RWPE2 (cell line): ENCODE data around the gene PDAP1.
"Not testable (repeated sequence)": the region's sequence is repeated elsewhere in the genome, so short reads cannot be mapped to it uniquely, and the experiment has no call there.

Source experiments
- ATAC-seq: fragments of 200-7000 bp; cut with Tn5 transposase; 3 replicates; pipeline ENCODE4 v1.9.1; 2021; ENCODE audit warnings: low read depth
- DNase-seq: peaks from one replicate; pipeline ENCODE4 v3.0.0-alpha.2; 2020; ENCODE audit warnings: low spot score
- H3K27ac ChIP-seq: fragments of 450-650 bp; 2 replicates; pipeline ENCODE4 v1.5.1; 2017; ENCODE audit warnings: mild to moderate bottlenecking; ENCODE audit not compliant: poor library complexity, severe bottlenecking
- H3K27me3 ChIP-seq: fragments of 250-450 bp; sonication (Bioruptor Pico); 2 replicates; pipeline ENCODE4 v1.5.1; 2021; ENCODE audit warnings: mild to moderate bottlenecking, moderate library complexity; ENCODE audit not compliant: insufficient read depth, poor library complexity, severe bottlenecking
- H3K36me3 ChIP-seq: fragments of 250-450 bp; sonication (Bioruptor Pico); 2 replicates; pipeline ENCODE4 v1.5.1; 2020; ENCODE audit warnings: low read depth, mild to moderate bottlenecking, moderate library complexity
- H3K4me1 ChIP-seq: fragments of 250-450 bp; sonication (Bioruptor Pico); 2 replicates; pipeline ENCODE4 v1.5.1; 2021; ENCODE audit warnings: mild to moderate bottlenecking, moderate library complexity; ENCODE audit not compliant: insufficient read depth, poor library complexity, severe bottlenecking
- H3K4me3 ChIP-seq: fragments of 250-450 bp; sonication (Bioruptor Pico); 2 replicates; pipeline ENCODE4 v1.5.1; 2021; ENCODE audit warnings: mild to moderate bottlenecking, moderate library complexity; ENCODE audit not compliant: severe bottlenecking
- H3K9me3 ChIP-seq: fragments of 250-450 bp; sonication (Bioruptor Pico); 2 replicates; pipeline ENCODE4 v1.5.1; 2021; ENCODE audit warnings: mild to moderate bottlenecking, moderate library complexity; ENCODE audit not compliant: severe bottlenecking
- CTCF ChIP-seq: fragments of 450-650 bp; IDR thresholded peaks from one replicate; pipeline ENCODE4 v1.5.1; 2017; ENCODE audit warnings: mild to moderate bottlenecking, moderate library complexity; ENCODE audit not compliant: poor library complexity, severe bottlenecking

The PDAP1 gene

DNA sequence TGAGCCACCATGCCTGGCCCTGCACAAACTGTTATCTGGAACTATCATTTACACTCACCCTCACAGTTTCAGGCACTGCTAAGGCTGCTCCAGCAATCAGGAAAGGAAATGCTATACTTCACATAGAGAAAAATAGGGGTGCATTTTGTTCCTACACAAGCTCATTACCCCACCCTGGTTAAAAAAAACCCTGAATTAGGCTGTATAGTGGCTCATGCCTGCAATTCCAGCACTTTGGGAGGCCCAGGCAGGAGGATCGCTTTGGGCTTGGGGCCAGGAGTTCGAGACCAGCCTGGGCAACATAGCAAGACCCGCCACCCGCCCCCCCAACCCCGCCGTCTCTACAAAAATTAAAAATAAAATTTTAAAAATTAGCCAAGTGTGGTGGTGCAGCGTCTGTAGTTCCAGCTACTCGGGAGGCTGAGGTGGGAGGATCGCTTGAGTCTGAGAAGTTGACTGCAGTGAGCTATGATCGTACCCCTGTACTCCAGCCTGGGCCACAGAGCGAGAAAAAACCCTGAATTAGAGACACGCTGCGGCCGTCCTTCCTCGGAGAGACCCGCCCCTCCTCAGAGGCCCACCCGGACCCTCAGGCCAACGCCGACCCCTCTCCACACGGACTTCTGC, 29.7 kb upstream of the PDAP1 start:
- ATAC-seq = no peak
- peak overlapping the region; percentile 87 for H3K4me3 ChIP-seq
- H3K27ac ChIP-seq = peak overlapping the region; percentile 62
- no peaks in the 10 kb centered on the region for H3K9me3 ChIP-seq
- H3K27me3 ChIP-seq = no peaks in the 10 kb centered on the region
- peaks cover 44% of the 10 kb centered on the region for H3K36me3 ChIP-seq
- DNase-seq = no peak
- TF ChIP-seq CTCF = no peak
- H3K4me1 ChIP-seq = peaks cover 5% of the 10 kb centered on the region

GRCh38 chr7:99433158-99433557, 24.8 kb upstream of the PDAP1 start:
- H3K27me3 ChIP-seq = no peaks in the 10 kb centered on the region
- DNase-seq = no peak
- H3K4me1 ChIP-seq = peaks cover 6% of the 10 kb centered on the region
- H3K36me3 ChIP-seq = peaks cover 60% of the 10 kb centered on the region
- no peaks in the 10 kb centered on the region for H3K9me3 ChIP-seq
- no peak overlapping the region for H3K27ac ChIP-seq
- TF ChIP-seq CTCF = no peak
- no peak overlapping the region for H3K4me3 ChIP-seq
- ATAC-seq = no peak

DNA sequence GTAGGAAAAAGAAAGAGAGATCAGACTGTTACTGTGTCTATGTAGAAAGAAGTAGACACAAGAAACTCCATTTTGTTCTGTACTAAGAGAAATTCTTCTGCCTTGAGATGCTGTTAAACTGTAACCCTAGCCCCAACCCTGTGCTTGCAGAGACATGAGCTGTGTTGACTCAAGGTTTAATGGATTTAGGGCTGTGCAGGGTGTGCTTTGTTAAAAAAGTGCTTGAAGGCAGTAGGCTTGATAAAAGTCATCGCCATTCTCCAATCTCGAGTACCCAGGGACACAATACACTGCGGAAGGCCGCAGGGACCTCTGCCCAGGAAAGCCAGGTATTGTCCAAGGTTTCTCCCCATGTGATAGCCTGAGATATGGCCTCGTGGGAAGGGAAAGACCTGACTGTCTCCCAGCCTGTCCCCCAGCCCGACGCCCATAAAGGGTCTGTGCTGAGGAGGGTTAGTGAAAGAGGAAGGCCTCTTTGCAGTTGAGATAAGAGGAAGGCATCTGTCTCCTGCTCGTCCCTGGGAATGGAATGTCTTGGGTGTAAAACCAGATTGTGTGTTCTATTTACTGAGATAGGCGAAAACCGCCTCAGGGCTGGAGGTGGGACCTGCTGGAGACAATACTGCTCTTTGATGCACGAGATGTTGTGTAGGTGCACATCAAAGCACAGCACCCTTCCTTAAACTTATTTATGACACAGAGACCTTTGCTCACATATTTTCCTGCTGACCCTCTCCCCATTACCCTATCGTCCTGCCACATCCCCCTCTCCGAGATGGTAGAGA, 23.6 kb upstream of the PDAP1 start:
- not testable (repeated sequence) for H3K4me1 ChIP-seq, H3K4me3 ChIP-seq, ATAC-seq, H3K9me3 ChIP-seq, H3K27me3 ChIP-seq, DNase-seq
- Histone ChIP-seq H3K27ac (peak overlapping the region; percentile 29), H3K36me3 (peaks cover 60% of the 10 kb centered on the region)

DNA sequence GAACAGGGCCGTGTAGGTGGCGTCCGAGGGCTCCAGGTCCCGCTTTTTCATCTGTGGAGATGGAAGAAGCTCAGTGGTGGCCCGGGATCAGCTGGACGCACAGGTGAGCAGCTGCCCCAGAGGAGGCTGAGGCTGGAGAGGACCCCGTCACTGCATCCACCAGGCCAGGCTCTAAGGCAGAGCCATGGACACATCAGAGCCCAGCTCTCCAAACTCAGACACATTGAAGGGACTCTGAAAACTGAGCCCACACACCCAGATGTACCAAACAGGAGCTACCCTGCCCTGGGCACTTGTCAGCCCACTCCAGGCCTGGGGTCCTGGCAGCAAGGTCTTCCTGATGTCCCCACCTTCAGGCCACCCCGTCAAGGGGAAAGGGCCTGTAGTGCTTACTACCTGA, 21.4 kb upstream of the PDAP1 start:
- peaks cover 62% of the 10 kb centered on the region for H3K36me3 ChIP-seq
- no peak for TF ChIP-seq CTCF
- DNase-seq = no peak

DNA sequence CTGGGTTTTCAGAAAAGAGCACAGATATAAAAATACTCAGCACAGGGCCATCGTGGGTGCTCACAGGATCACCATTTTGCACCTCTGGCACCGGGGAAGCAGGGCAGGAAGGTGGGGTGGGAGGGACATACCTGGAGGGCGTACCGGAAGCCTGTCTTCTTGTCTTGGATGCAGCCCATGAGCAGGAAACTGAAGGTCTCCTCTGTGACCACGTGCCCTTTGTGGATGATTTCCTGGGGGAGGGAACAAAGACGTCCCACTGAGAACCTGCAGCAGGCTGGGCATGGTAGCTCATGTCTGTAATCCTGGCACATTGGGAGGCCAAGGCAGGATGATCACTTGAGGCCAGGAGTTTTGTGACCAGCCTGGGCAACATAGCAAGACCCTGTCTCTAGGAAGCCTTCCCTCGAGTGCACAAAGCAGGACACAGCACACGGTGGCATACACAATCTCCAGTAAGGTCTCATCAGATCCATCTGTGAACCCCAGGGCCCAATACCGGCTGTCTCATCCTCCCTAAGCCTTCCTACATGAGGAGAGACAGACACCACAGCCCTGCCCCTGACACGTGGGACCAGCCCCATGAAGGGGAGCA, 20.7 kb upstream of the PDAP1 start:
- Histone ChIP-seq H3K4me3 (no peak overlapping the region), H3K9me3 (no peaks in the 10 kb centered on the region), H3K27ac (no peak overlapping the region), H3K36me3 (peaks cover 61% of the 10 kb centered on the region), H3K4me1 (peaks cover 6% of the 10 kb centered on the region), H3K27me3 (no peaks in the 10 kb centered on the region)
- DNase-seq = no peak
- no peak for TF ChIP-seq CTCF
- no peak for ATAC-seq

More for the DNA sequence above, 21.4 kb upstream of the PDAP1 start:
- Histone ChIP-seq H3K27me3 (no peaks in the 10 kb centered on the region), H3K4me3 (no peak overlapping the region), H3K4me1 (peaks cover 6% of the 10 kb centered on the region), H3K27ac (no peak overlapping the region), H3K9me3 (no peaks in the 10 kb centered on the region)
- ATAC-seq = peak; percentile 28; the same call in 1 of the 3 replicates
